HepG2 (cell line): Measurements from ENCODE around the gene RASSF4. TPM values are rescaled to one million over a fixed set of nuclear protein-coding genes. Genes with fewer than 3 reads are reported as not detected.

Experiments
- AGO1 ChIP-seq: fragments of 200-400 bp; formaldehyde crosslinking; IDR thresholded peaks from 2 replicates; pipeline ENCODE4 v1.6.1; 2017; ENCODE audit warnings: mild to moderate bottlenecking, low read depth, low read length, moderate library complexity; ENCODE audit not compliant: poor library complexity, severe bottlenecking
- AGO2 ChIP-seq: fragments of 200-400 bp; formaldehyde crosslinking; optimal IDR thresholded peaks from 2 replicates; pipeline ENCODE3; 2017; ENCODE audit warnings: mild to moderate bottlenecking, low read depth, low read length, moderate library complexity
- ARNT ChIP-seq: fragments of 450-650 bp; IDR thresholded peaks from 2 replicates; pipeline ENCODE4 v1.6.1; 2017
- BORCS8-MEF2B ChIP-seq: sonication (generic); formaldehyde crosslinking; IDR thresholded peaks from 2 replicates; pipeline ENCODE4 v1.8.0; 2022; ENCODE audit warnings: mild to moderate bottlenecking, missing genetic modification reagents
- DR1 ChIP-seq: sonication (generic); formaldehyde crosslinking; IDR thresholded peaks from 2 replicates; pipeline ENCODE4 v1.8.0; 2021; ENCODE audit warnings: mild to moderate bottlenecking, missing genetic modification reagents, inconsistent platforms
- FOXJ3 ChIP-seq: sonication (generic); formaldehyde crosslinking; IDR thresholded peaks from 2 replicates; pipeline ENCODE4 v1.4.0; 2020; ENCODE audit warnings: missing genetic modification reagents, mild to moderate bottlenecking, borderline replicate concordance
- FOXK1 ChIP-seq: sonication (generic); formaldehyde crosslinking; IDR thresholded peaks from 2 replicates; pipeline ENCODE4 v1.4.0; 2020; ENCODE audit warnings: low read depth, missing genetic modification reagents, borderline replicate concordance
- GPBP1L1 ChIP-seq: sonication (generic); formaldehyde crosslinking; IDR thresholded peaks from 2 replicates; pipeline ENCODE4 v1.5.0; 2020; ENCODE audit warnings: mild to moderate bottlenecking, missing genetic modification reagents
- HDAC2 ChIP-seq: sonication (generic); formaldehyde crosslinking; IDR thresholded peaks from 2 replicates; pipeline ENCODE4 v1.4.0; 2020; ENCODE audit warnings: missing genetic modification reagents
- HIVEP1 ChIP-seq: sonication (generic); formaldehyde crosslinking; IDR thresholded peaks from 2 replicates; pipeline ENCODE4 v1.4.0; 2020; ENCODE audit warnings: mild to moderate bottlenecking, missing genetic modification reagents
- HNRNPLL ChIP-seq: fragments of 200-400 bp; formaldehyde crosslinking; IDR thresholded peaks from 2 replicates; pipeline ENCODE4 v1.6.1; 2017; ENCODE audit warnings: mild to moderate bottlenecking, low read depth, low read length; ENCODE audit not compliant: poor library complexity, severe bottlenecking
- HOXA5 ChIP-seq: sonication (generic); formaldehyde crosslinking; IDR thresholded peaks from 2 replicates; pipeline ENCODE4 v1.4.0; 2020; ENCODE audit warnings: missing genetic modification reagents
- MIXL1 ChIP-seq: IDR thresholded peaks from 2 replicates; pipeline ENCODE4 v1.6.1; 2016
- NFAT5 ChIP-seq: sonication (generic); formaldehyde crosslinking; IDR thresholded peaks from 2 replicates; pipeline ENCODE4 v1.4.0; 2020; ENCODE audit warnings: missing genetic modification reagents
- PATZ1 ChIP-seq: sonication (generic); formaldehyde crosslinking; IDR thresholded peaks from 2 replicates; pipeline ENCODE4 v1.4.0; 2020; ENCODE audit warnings: missing genetic modification reagents
- PHF8 ChIP-seq: sonication (generic); formaldehyde crosslinking; IDR thresholded peaks from 2 replicates; pipeline ENCODE4 v1.5.0; 2020; ENCODE audit warnings: missing genetic modification reagents
- PPARG ChIP-seq: conservative IDR thresholded peaks from 2 replicates; pipeline ENCODE4 v1.6.1; 2016; ENCODE audit warnings: missing biosample characterization, missing genetic modification reagents
- RCOR2 ChIP-seq: IDR thresholded peaks from 2 replicates; pipeline ENCODE4 v1.6.1; 2016; ENCODE audit warnings: missing biosample characterization, missing genetic modification reagents
- REL ChIP-seq: sonication (generic); formaldehyde crosslinking; conservative IDR thresholded peaks from 2 replicates; pipeline ENCODE4 v1.8.0; 2022; ENCODE audit warnings: mild to moderate bottlenecking, missing genetic modification reagents, moderate library complexity
- ZNF44 ChIP-seq: sonication (generic); formaldehyde crosslinking; IDR thresholded peaks from 2 replicates; pipeline ENCODE4 v1.5.1; 2020; ENCODE audit warnings: mild to moderate bottlenecking, missing genetic modification reagents
- ZNF614 ChIP-seq: IDR thresholded peaks from 2 replicates; pipeline ENCODE4 v1.6.1; 2018; ENCODE audit warnings: missing biosample characterization, missing genetic modification reagents, inconsistent platforms, borderline replicate concordance
- polyA plus RNA-seq, 8 experiments: library from polyadenylated mRNA; depleted of rRNA in 3 of 8; stranded (reverse) in 7 of 8; unstranded in 1 of 8; fragments of >200 nt; fragmentation: Illumina TruSeq in 4 of 8; extraction: Trizol in 4 of 8; gene quantifications; 2 replicates each; pipeline versions ENCODE4 v1.2.1 to v1.2.3, GENCODE V29; 2011 to 2016; ENCODE audit warnings: low read depth in 4 of 8, missing spikeins in 1 of 8, mixed read lengths in 1 of 8; ENCODE audit not compliant: insufficient read depth in 1 of 8
- total RNA-seq, 5 experiments: library from RNA; depleted of rRNA; stranded (reverse); fragments of >200 nt; fragmentation: Illumina TruSeq; extraction: Trizol; gene quantifications; 2 replicates each; pipeline ENCODE4 v1.2.3, GENCODE V29; 2016; ENCODE audit warnings: low read depth in 1 of 5

The RASSF4 gene
- total and polyA plus RNA-seq, 2 of the 13 experiments (the other 11 are each of a cell fraction or from before 2014, with no cell fraction given), result 34.0 to 51.7 TPM

GRCh38 chr10:44963772-44964633, 4.4 kb downstream of the RASSF4 start (continued):
- TF ChIP-seq PATZ1 (peak; percentile 73), FOXJ3 (0 out of 2 replicates have a peak, but pooled peaks have one; percentile 41), FOXK1 (CRISPR knock-in tag) (no peak), HIVEP1 (CRISPR knock-in tag) (0 out of 2 replicates have a peak, but pooled peaks have one; percentile 32), AGO2 (peak; percentile 29), BORCS8-MEF2B (CRISPR knock-in tag) (peak; percentile 62), REL (CRISPR knock-in tag) (no peak), HOXA5 (CRISPR knock-in tag) (peak; percentile 67; the same call in 1 of the 2 replicates), GPBP1L1 (CRISPR knock-in tag) (no peak), AGO1 (no peak), ARNT (no peak), ZNF44 (CRISPR knock-in tag) (no peak), NFAT5 (CRISPR knock-in tag) (0 out of 2 replicates have a peak, but pooled peaks have one; percentile 47), RCOR2 (CRISPR knock-in tag) (0 out of 2 replicates have a peak, but pooled peaks have one; percentile 32), PPARG (CRISPR knock-in tag) (peak; percentile 50; the same call in 1 of the 2 replicates), DR1 (CRISPR knock-in tag) (0 out of 2 replicates have a peak, but pooled peaks have one; percentile 16), HDAC2 (CRISPR knock-in tag) (peak; percentile 79), MIXL1 (0 out of 2 replicates have a peak, but pooled peaks have one; percentile 22), HNRNPLL (peak; percentile 43), ZNF614 (CRISPR knock-in tag) (peak; percentile 85; the same call in 1 of the 2 replicates), PHF8 (CRISPR knock-in tag) (peak; percentile 49)
